Activated naive CD4-positive, alpha-beta T cell treated with anti-CD3 and anti-CD28 coated beads, Interleukin-2, amount 50 U/mL, for 24 hours (primary cell): Measurements from ENCODE around the gene TBC1D22A.

ENCODE experiments used
- H3K27ac Mint-ChIP-seq: one replicate; pipeline ENCODE4 v1.8.0; 2021; ENCODE audit warnings: mild to moderate bottlenecking, mixed read lengths
- H3K27me3 Mint-ChIP-seq: one replicate; pipeline ENCODE4 v1.8.0; 2021; ENCODE audit warnings: mixed read lengths
- H3K36me3 Mint-ChIP-seq: one replicate; pipeline ENCODE4 v1.8.0; 2021; ENCODE audit warnings: mixed read lengths
- H3K4me1 Mint-ChIP-seq: one replicate; pipeline ENCODE4 v1.8.0; 2021; ENCODE audit warnings: mixed read lengths
- H3K4me3 Mint-ChIP-seq: one replicate; pipeline ENCODE4 v1.8.0; 2021; ENCODE audit warnings: mild to moderate bottlenecking, mixed read lengths
- H3K9me3 Mint-ChIP-seq: one replicate; pipeline ENCODE4 v1.8.0; 2021; ENCODE audit warnings: mixed read lengths

The TBC1D22A gene

DNA sequence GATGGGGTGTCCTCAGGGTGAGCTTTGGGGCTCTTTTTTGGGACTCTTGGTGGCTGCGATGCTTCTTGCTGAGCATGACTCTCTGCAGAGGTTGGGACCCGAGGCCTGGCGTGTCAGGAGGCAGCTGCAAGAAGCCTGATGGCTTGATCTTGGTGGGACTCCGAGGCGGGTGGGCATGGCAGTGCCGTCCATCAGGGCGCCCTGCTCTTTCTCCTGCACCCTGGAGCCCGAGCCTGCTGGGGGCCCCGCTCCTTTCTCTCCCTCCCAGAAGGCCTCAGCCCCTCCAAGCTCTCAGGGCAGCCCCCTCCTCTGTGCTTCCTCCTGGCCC, 432.7 kb downstream of the TBC1D22A start:
- Mint-ChIP-seq H3K27me3 (no peaks in the 10 kb centered on the region), H3K36me3 (no peaks in the 10 kb centered on the region), H3K4me1 (no peaks in the 10 kb centered on the region), H3K9me3 (no peaks in the 10 kb centered on the region), H3K4me3 (no peak overlapping the region), H3K27ac (no peak overlapping the region)

DNA sequence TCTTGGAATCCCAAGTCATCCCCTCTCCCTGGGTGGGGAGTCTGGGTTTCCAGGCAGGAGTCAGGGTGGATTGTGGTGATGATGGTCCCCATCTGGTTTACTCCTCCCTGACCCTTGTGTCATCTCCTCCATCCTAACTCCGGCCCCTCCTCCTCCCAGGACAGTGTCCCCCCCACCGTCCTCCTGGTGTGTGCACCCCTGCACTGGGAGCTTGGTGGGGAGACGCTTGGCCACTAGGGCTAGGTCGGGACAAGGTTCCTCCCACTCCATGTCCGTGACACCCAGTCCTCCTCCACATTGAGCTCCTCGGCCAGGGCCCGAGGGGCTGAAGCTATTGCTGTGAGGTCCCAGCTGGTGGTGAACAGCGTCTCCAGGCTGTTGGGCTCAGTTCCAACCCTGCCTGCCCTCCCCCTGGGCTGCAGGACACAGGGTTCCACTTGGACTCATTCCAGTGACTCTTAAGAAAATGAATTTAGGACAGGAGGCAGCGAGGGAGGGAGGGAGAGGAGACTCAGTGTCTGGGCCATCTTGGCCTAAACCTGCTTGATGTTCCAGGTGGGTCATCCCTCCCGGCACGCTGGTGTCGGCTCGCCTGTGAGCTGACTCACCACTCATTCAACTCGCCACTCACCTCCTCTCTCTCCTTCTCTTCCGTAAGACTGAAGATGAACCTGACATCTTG, 433.2 kb downstream of the TBC1D22A start:
- no peak overlapping the region for H3K27ac Mint-ChIP-seq
- H3K9me3 Mint-ChIP-seq, result no peaks in the 10 kb centered on the region
- H3K4me1 Mint-ChIP-seq, result no peaks in the 10 kb centered on the region
- H3K27me3 Mint-ChIP-seq, result no peaks in the 10 kb centered on the region
- H3K36me3 Mint-ChIP-seq, result no peaks in the 10 kb centered on the region
- H3K4me3 Mint-ChIP-seq, result no peak overlapping the region

DNA sequence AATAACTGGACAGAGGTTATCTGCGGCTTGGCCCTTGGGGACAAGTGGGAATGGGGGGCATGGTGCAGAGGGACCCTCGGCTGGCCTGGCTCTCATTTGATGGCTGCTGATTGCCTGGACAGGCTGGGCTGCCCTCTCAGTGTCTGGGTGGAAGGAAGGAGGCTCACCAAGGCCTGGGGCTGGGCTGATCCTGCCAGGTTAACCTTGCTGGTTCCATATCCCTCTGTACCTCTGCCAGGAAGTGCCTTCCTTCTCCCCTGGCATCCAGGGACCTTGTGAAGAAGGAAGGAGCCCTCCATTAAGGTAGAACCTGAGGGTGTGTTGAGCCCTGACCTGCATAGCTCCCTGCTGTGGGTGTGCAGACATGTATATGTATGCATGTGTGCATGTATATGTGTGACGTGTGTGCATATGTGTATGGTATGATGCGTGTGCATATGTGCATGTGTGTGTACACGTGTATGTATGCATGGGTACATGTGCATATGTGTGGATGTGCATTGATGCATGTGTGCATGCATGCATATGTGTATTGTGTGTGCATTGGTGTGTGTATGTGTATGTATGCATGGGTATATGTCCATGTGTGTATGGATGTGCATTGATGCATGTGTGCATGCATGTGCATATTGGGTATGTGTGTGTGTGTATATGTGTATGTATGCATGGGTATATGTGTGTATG, 433.9 kb downstream of the TBC1D22A start:
- Mint-ChIP-seq H3K4me1 (no peaks in the 10 kb centered on the region), H3K36me3 (no peaks in the 10 kb centered on the region), H3K4me3 (no peak overlapping the region), H3K9me3 (no peaks in the 10 kb centered on the region), H3K27ac (no peak overlapping the region), H3K27me3 (no peaks in the 10 kb centered on the region)

DNA sequence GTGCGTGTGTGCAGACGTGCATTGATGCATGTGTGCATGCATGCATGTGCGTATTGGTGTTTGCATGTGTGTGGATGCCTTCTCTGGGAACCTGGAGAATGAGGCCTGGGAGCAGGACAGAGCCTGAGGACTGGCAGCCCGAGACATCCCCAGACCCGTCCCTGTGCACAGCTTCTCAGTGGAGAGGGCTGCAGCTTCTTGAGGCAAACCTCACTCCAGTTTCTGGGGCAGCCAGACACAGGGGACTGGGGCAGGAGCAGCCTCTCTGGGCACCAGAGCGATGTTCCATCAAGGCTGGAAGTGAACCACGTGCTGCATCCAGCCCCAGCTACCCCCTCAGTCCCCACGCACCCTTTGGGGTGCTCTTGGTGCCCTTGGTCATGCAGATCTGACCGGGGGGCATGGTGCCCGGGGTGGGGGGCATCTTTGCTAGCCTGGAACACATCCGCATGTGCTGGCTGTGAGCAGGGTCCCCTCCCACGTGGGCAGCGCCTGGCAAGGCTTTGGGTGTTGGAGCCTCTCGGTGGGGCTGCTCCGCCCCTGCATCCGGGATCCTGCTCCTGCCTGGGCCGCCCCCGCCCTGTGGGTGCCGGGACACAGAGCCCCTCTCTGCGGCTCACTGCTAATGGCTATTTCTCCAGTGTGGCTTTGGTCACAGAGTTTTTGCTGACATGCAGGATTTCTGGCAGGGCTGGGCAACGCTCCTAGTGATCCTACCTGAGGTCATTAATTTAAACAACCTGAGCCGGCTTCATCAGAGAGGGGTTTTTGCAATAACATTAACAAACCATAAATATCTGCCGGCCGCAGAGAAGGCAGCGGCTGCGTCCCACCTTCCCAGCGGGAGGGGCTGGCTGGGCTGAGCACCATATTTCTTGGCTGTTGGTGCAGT, 434.7 kb downstream of the TBC1D22A start:
- Mint-ChIP-seq H3K9me3 (no peaks in the 10 kb centered on the region), H3K27me3 (no peaks in the 10 kb centered on the region), H3K4me3 (no peak overlapping the region), H3K4me1 (no peaks in the 10 kb centered on the region), H3K27ac (no peak overlapping the region), H3K36me3 (no peaks in the 10 kb centered on the region)

DNA sequence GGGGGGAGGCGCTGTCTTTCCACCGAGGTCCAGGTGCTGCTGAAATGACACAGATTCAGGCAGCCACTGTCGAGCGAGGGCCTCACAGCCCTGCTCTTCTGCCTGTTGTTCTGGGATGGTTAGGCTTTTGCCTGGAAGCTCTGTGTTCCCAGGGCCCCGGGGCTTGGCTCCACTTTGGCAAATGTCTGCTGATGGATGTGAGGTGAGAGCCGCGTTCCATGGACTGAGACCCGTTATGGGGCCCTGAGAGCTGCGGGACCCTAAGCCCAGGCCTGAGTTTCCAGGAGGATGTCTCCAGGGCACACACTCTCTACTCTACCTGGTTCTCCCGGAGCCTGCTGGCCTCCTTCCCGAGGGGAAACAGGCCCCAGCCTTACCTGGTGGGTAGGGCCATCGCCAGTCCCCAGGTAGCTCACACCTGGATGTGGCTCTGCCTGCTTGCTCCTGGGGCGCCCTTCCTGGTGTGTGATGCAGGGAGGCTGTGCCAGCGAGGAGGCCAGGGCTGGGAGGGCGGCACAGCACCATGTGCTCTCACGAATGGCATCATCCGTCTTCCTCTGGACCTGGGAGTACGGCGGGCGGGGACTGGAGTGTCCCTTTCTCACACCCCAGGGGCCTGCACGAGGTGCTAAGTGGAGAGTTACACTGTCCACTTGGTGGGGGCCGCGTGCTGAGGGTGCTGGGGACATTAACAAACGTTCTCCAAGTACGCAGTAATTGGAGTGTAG, 435.5 kb downstream of the TBC1D22A start:
- Mint-ChIP-seq H3K27me3 (no peaks in the 10 kb centered on the region), H3K4me3 (no peak overlapping the region), H3K27ac (no peak overlapping the region)

DNA sequence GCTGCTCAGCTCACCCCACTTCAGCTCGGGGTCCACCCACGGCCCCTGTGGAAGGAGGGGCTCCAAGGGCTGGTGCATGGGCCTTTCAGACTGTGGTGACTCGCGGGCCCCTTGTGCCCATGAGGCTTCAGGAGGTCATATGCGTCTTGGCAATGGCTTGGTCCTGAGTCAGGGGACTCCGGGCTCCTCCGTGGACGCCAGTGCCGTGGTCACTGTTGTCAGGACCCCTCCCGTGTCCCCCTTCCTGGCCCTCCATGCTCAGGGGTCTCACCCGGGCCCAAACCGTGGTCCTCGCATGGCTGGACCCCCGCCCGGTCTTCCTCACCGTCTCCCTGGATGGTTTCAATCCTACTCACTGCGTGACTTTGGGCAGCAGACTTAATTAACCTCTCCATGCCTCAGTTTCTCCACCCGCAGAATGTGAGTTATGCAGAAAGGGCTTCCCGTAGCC, 436.4 kb downstream of the TBC1D22A start:
- Mint-ChIP-seq H3K9me3 (no peaks in the 10 kb centered on the region), H3K4me3 (no peak overlapping the region), H3K4me1 (no peaks in the 10 kb centered on the region), H3K27ac (no peak overlapping the region), H3K36me3 (no peaks in the 10 kb centered on the region), H3K27me3 (no peaks in the 10 kb centered on the region)

More for the DNA sequence above, 435.5 kb downstream of the TBC1D22A start:
- Mint-ChIP-seq H3K4me1 (no peaks in the 10 kb centered on the region), H3K9me3 (no peaks in the 10 kb centered on the region), H3K36me3 (no peaks in the 10 kb centered on the region)

DNA sequence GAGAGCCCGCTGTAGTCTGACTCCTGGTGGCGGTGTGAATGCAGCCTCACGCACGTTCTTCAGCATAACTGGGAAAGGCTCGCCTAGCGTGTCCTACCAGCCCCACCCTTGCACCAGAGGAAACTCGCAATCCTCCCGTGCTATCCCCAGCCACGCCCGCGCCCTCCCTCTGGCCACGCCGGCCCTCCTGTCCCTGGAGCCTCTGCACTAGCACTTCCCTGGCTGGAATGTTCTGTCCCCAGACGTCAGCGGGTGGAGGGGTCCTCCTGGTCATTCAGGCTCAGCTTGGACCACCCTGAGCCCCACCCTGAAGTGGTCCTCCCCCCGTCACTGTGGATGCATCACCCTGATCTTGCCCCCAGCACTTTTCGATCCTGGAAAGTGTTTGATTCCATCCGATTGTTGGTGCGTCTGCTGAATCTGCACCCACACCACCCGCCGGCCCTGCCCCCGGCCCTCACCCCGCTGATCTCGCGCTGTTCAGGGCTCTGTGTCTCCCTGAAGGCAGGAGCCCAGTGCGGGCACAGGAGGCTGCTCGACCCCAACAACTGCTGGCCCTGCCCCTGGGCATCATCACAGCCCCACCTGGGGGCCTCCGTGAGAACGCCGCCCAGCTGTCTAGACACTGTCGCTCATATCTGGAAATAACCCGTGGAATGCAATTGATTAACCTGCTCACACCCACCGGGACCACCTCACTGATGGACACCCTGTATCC, 437.0 kb downstream of the TBC1D22A start:
- Mint-ChIP-seq H3K4me1 (no peaks in the 10 kb centered on the region), H3K36me3 (no peaks in the 10 kb centered on the region), H3K27me3 (no peaks in the 10 kb centered on the region), H3K27ac (no peak overlapping the region), H3K9me3 (no peaks in the 10 kb centered on the region), H3K4me3 (no peak overlapping the region)

DNA sequence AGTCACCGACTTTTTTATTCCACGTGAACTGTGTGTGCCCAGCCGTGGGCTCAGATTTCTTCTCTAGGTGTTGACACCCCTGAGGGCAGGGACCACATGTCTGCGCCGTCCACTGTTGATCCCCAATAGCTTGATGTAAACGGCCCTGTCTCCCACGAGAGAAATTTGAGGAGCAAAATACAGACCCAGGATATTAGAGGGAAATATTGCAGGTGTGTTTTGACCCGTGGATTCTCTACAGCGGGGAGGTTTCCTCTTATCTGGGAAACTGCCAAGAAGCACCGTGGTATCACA, 437.5 kb downstream of the TBC1D22A start:
- H3K27ac Mint-ChIP-seq, result no peak overlapping the region
- no peak overlapping the region for H3K4me3 Mint-ChIP-seq
- no peaks in the 10 kb centered on the region for H3K9me3 Mint-ChIP-seq
- H3K36me3 Mint-ChIP-seq, result no peaks in the 10 kb centered on the region
- H3K27me3 Mint-ChIP-seq, result no peaks in the 10 kb centered on the region
- H3K4me1 Mint-ChIP-seq, result no peaks in the 10 kb centered on the region

DNA sequence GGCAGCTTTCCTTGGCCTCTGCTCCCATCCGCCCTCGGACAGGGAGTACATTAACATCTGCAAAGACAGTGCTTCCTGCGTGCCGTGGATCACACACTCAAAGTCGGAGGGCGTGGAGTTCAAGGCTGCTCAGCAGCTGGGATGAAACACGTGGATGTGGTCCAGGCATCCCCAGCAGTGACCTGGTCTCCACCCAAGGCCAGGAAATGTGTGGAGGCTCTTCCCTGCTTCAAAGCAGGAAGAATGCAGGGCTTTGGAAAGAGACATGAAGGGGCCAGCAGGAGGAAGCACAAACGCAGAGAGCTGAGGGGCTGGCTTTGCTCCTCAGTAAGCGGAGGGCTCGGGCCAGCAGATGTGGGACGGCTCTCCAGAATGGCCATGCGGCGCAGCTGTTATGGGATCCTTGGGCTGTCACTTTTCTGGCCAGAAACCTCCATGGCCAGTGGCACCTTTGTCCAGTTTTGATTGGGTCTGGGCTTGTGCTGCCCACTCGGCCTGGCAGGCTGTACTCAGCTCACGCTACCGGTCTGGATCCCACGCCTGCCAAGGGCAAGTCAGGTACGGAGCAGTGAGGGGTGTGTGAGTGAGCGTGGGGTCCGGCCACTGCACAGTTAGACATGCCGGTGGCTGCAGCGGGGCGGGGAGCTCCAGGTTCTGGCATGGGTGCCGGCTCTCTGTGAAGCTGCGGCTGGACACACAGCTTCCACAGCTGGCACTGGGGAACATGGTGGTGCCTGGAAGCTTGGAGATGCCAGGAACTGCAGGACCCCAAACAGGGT, 438.0 kb downstream of the TBC1D22A start:
- Mint-ChIP-seq H3K27me3 (no peaks in the 10 kb centered on the region), H3K4me1 (no peaks in the 10 kb centered on the region), H3K9me3 (no peaks in the 10 kb centered on the region), H3K4me3 (no peak overlapping the region), H3K27ac (no peak overlapping the region), H3K36me3 (no peaks in the 10 kb centered on the region)

DNA sequence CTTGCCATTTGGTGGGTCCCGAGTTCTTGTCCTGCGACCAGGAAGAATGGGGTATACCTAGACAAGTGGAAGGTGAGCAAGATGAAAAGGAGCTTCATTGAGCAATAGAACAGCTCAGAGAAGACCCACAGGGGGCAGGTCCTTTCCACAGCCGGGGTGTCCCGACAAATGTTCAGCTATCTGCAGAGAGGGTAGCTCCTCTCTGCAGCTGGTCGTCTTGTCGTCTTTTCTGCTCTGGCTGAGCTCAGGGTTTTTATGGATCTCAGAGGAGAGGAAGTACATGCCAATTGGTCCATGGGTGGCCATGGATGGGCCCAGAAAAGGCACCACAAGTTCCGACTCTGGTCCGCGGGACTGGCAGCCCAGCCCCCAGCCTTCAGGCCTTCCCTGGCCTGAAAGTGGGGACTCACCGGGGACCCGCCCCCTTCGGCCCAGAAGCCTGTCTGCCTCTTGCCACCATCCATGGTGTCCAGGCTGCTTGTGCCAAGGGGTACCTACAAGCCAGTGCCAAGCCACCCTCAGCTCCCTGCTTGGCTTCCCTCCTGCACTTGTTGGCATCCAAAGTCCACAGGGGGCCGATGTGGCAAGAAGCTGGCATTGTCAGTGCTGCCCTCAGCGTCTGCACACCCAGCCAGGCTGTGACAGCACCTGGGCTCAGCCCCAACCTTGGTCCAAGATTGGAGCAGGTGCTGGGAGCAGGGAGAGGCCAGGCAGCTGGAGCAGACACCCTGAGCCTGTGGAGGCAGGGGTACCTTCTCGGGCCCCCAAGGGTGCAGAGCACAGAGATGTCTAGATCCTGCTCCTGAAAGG, 438.9 kb downstream of the TBC1D22A start:
- Mint-ChIP-seq H3K4me3 (no peak overlapping the region), H3K9me3 (no peaks in the 10 kb centered on the region), H3K27ac (no peak overlapping the region), H3K36me3 (no peaks in the 10 kb centered on the region), H3K4me1 (no peaks in the 10 kb centered on the region), H3K27me3 (no peaks in the 10 kb centered on the region)

DNA sequence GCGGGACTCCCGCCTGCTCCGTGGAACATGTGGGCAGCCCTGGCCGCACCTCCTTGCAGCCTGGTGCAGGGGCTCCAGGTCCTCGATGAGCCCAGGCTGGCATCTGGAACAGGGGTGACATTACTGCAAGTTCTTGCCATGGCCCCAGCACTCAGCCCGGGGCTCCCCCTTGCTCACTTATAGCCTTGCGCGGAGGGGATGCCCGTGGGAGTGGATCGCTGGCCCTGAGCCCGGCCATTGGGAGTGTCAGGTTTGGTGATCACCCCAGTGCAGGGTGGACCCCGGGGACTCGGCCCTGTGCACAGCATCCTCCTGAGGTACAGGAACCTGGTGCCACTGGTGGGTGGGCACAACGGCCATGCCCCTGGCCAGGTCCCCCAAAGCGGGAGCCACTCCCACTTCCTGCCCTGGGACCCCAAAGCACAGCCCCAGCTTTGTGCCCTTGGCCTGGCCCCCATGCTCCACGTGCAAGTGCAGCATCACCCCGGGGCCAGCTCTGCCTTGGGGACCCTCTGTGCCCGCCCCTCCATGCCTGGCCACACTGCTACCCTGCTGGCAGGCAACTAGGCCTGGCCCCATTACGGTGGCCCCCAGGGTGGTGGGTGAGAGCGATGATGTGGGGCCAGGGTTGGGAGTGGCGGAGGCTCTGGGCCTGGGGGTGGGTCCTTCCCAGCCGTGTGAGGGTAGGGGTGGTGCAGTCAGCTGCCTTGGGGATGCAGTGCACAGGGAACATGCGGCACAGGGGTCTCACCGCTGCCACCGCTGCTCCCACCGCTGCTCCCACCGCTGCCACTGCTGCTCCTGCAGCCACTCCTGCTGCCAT, 439.8 kb downstream of the TBC1D22A start:
- no peaks in the 10 kb centered on the region for H3K27me3 Mint-ChIP-seq
- H3K27ac Mint-ChIP-seq, result no peak overlapping the region
- no peaks in the 10 kb centered on the region for H3K36me3 Mint-ChIP-seq
- no peaks in the 10 kb centered on the region for H3K9me3 Mint-ChIP-seq
- no peaks in the 10 kb centered on the region for H3K4me1 Mint-ChIP-seq
- no peak overlapping the region for H3K4me3 Mint-ChIP-seq

DNA sequence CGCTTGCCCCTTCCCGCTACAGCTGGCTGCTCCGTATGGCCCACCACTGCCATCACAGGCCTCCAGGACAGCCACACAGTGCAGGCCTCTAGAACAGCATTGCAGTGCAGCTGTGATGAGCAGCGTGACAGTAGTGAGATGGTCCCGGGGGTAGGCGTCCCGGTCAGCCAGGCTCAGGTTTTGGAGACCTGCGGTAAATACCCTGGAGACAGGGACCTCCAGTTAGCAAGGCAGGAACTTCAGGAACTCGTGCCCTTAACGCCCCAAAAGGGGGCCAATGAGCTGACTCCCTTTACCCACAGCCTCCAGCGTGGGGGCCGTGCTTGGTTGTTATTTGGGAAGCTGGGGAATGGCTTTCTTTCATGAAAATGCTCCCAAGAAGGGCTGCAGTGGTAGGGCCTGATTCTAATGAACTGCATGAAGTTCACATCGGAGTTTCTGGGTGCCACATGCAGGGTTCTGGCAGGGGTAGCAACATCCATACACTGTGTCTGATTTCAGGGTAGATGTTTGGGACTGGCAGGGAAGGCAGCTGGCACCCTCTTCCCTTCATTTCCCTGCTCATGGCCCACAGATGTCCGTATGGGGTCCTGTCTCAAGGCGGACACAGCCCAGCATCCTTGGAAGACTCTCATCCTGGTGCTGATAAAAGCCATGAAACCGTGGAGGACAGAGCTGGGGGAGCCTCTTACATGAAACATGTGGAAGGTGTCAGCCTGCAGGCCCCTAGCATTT, 440.5 kb downstream of the TBC1D22A start:
- no peaks in the 10 kb centered on the region for H3K36me3 Mint-ChIP-seq
- H3K9me3 Mint-ChIP-seq, result no peaks in the 10 kb centered on the region
- no peak overlapping the region for H3K27ac Mint-ChIP-seq
- H3K27me3 Mint-ChIP-seq, result no peaks in the 10 kb centered on the region
- H3K4me1 Mint-ChIP-seq, result no peaks in the 10 kb centered on the region
- no peak overlapping the region for H3K4me3 Mint-ChIP-seq

DNA sequence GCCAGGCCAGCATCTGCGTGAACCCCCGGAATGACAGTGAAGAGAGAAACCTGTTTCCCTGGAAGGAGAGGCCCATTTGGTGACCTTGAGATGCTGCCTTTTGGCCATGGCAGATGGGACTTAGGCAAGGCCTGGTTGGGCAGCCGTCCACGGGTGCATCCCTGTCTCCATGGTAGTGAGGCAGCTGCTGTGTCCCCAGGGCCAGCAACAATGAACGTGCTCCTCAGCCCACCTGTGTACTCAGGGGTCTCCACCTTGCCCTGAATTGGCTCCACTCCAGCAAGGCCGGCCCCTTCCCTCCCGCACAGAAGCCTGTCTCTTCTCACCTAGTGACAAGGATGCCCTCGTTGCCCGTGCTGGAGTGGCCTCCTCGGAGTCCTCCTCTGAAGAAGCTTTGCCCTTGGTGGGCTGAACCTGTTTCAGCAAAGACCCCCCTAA, 441.1 kb downstream of the TBC1D22A start:
- H3K27ac Mint-ChIP-seq, result no peak overlapping the region

More for the DNA sequence above, 441.1 kb downstream of the TBC1D22A start:
- no peaks in the 10 kb centered on the region for H3K36me3 Mint-ChIP-seq
- no peaks in the 10 kb centered on the region for H3K27me3 Mint-ChIP-seq
- H3K4me1 Mint-ChIP-seq, result no peaks in the 10 kb centered on the region
- H3K4me3 Mint-ChIP-seq, result no peak overlapping the region
- H3K9me3 Mint-ChIP-seq, result no peaks in the 10 kb centered on the region
